Esophagus muscularis mucosa (tissue), 4 donors: ENCODE measurements around the gene SLAMF9.

Experiments used
- EP300 ChIP-seq: sonication (generic); formaldehyde crosslinking; IDR thresholded peaks from one replicate; pipeline ENCODE4 v1.6.1; 2017; ENCODE audit warnings: antibody characterized with exemption
- POLR2A ChIP-seq: fragments of 450-650 bp; IDR thresholded peaks from one replicate; pipeline ENCODE4 v1.6.1; 2017; ENCODE audit warnings: antibody characterized with exemption, moderate library complexity, mild to moderate bottlenecking, low read depth
- TF ChIP-seq, protein P1 (sequence below), 3 experiments: fragments of 200-600 bp in 2 of 3; fragments of 450-650 bp in 1 of 3; sonication (generic) in 2 of 3; IDR thresholded peaks; one replicate each; pipeline ENCODE4 v1.5.1; 2017 to 2019; ENCODE audit warnings: antibody characterized with exemption in 3 of 3, mild to moderate bottlenecking in 2 of 3, moderate library complexity in 1 of 3

GRCh38 chr1:159951551-159951950 is 2.5 kb downstream of the SLAMF9 start:
- TF ChIP-seq, protein P1, sequence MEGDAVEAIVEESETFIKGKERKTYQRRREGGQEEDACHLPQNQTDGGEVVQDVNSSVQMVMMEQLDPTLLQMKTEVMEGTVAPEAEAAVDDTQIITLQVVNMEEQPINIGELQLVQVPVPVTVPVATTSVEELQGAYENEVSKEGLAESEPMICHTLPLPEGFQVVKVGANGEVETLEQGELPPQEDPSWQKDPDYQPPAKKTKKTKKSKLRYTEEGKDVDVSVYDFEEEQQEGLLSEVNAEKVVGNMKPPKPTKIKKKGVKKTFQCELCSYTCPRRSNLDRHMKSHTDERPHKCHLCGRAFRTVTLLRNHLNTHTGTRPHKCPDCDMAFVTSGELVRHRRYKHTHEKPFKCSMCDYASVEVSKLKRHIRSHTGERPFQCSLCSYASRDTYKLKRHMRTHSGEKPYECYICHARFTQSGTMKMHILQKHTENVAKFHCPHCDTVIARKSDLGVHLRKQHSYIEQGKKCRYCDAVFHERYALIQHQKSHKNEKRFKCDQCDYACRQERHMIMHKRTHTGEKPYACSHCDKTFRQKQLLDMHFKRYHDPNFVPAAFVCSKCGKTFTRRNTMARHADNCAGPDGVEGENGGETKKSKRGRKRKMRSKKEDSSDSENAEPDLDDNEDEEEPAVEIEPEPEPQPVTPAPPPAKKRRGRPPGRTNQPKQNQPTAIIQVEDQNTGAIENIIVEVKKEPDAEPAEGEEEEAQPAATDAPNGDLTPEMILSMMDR (IDR thresholded peaks at IDR 0.05) = no peak
- TF ChIP-seq EP300 (no peak), POLR2A (no peak)
